GM12891 (cell line): ENCODE results near the gene IL4.

Experiments
- DNase-seq: peaks from one replicate; pipeline ENCODE4 v3.0.0; 2011; ENCODE audit warnings: low spot score; ENCODE audit not compliant: insufficient read length
- FAIRE-seq: peaks from 2 replicates; lab custom pipeline; 2011; peaks lifted over from hg19 to GRCh38; lab: Jason Lieb, UNC
- PAX5 ChIP-seq: IDR thresholded peaks from 2 replicates; pipeline ENCODE4 v1.6.1; 2011; ENCODE audit warnings: low read length, moderate library complexity, mild to moderate bottlenecking; ENCODE audit not compliant: insufficient read depth, severe bottlenecking
- POLR2A ChIP-seq: IDR thresholded peaks from 2 replicates; pipeline ENCODE4 v1.6.1; 2011; ENCODE audit warnings: low read depth, low read length, control low read depth
- POLR2AphosphoS5 ChIP-seq: IDR thresholded peaks from 2 replicates; pipeline ENCODE4 v1.6.1; 2011; ENCODE audit warnings: low read depth, low read length, control low read depth
- POU2F2 ChIP-seq: IDR thresholded peaks from 2 replicates; pipeline ENCODE4 v1.6.1; 2011; ENCODE audit warnings: low read depth, mild to moderate bottlenecking, control low read depth, low read length, moderate library complexity
- SPI1 ChIP-seq: IDR thresholded peaks from 2 replicates; pipeline ENCODE4 v1.6.1; 2011; ENCODE audit warnings: low read depth, low read length, control low read depth
- TAF1 ChIP-seq: IDR thresholded peaks from 2 replicates; pipeline ENCODE4 v1.6.1; 2011; ENCODE audit warnings: low read depth, low read length, control low read depth

IL4 gene

DNA sequence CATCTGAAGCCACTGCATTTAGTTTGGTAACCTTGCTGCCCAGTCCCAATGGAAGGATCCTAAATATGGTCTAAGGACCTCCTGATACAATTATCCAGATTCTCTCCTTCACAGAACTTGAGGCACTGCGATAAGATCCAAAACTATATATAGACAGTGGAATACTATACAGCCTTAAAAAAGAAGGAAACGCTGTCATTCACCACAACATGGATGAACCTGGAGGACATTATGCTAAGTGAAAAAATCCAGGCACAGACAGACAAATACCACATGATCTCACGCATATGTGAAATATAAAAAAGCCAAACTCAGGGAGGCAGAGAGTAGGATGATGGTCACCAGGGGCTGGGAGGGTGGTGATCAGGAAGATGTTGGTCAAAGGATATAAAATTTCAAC, 2.8 kb upstream of the IL4 start:
- FAIRE-seq, result no peak
- no peak for TF ChIP-seq POLR2A
- TF ChIP-seq SPI1, result no peak
- no peak for TF ChIP-seq POLR2AphosphoS5
- TF ChIP-seq POU2F2, result no peak
- DNase-seq, result no peak

DNA sequence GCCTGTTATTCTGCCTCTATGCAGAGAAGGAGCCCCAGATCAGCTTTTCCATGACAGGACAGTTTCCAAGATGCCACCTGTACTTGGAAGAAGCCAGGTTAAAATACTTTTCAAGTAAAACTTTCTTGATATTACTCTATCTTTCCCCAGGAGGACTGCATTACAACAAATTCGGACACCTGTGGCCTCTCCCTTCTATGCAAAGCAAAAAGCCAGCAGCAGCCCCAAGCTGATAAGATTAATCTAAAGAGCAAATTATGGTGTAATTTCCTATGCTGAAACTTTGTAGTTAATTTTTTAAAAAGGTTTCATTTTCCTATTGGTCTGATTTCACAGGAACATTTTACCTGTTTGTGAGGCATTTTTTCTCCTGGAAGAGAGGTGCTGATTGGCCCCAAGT, 301 bp upstream of the IL4 start:
- FAIRE-seq (no peak), DNase-seq (no peak)
- TF ChIP-seq POLR2AphosphoS5, result no peak

DNA sequence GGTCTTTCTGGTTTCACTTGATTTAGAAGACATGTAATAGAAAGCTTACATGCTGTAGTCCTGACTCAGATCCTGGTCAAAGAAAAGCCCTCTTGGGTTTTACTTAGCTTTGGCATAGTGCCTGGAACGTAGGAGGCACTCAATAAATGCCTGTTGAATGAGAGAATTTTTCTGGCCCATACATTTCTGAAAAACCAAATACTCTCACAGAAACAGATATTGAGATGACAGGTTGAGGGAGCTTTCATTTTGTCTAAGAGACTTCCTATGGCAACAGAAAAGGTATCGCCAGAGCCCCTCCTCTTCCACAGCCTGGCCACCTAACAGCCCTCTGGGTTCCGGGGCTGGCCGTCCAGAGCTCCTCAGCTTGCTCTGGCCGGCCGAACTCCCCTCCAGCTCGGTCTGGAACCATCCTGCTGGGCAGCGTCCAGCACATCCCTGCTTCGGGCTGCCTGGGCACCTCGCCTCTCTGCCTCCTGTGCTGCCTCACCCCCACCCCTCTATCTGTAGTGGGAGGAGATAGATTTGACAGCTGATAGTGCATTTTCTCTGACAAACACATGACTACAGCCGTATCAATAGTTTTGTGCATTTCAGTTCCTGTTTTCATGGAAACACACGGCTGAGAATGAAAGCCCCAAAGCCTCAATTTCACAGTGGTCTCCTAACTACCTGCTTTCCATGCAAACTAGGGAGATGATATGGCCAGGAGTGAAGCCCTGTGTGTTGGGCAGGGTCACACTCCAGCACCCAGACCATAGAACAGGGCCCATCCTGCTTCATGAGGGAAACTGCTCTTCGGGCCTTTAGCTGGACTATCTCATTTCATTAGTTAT, 1.1 kb downstream of the IL4 start:
- DNase-seq, result peak; percentile 66
- FAIRE-seq, result peak; percentile 93
- TF ChIP-seq POLR2A (no peak), TAF1 (no peak), PAX5 (no peak), POU2F2 (peak; percentile 60; the same call in 1 of the 2 replicates), SPI1 (peak; percentile 99), POLR2AphosphoS5 (0 out of 2 replicates have a peak, but pooled peaks have one; percentile 25)

DNA sequence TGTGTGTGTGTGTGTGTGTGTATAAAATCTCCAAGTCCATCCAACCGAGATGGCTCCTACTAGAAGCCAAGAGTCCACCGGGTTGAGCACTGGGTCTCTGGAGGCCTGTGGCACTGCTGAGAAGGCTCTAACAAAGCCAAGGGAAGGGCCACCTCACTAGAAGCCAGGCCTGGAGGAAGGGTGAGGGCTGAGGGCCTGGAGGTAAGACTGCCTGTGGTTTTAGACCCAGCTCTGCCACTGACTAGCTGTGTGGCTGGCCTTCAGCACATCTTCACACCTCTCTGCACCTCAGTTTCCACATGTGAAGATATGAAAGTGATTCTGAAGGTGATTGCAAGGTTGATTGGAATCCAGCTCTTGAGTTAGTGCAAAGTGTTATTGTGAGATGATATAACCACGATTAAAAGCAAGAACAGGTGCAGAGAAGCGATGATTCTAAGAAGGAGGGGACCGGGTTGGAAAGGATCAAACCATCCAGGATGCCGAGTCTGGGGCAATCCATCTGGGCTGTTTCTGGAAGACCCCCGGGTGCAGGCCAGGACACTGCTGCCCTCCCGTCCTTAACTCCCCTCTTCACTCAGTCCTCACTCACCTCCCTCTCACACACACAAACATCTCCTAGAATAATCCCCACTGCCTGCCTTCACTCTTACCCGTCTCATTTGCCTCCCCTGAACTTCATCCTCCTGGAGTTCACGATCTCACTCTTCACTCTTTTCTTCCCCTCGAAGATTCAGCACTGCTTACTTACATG, 2.3 kb downstream of the IL4 start:
- DNase-seq, result no peak
- no peak for FAIRE-seq
- TF ChIP-seq POU2F2 (no peak), POLR2AphosphoS5 (no peak), SPI1 (no peak), TAF1 (no peak), PAX5 (no peak), POLR2A (no peak)

DNA sequence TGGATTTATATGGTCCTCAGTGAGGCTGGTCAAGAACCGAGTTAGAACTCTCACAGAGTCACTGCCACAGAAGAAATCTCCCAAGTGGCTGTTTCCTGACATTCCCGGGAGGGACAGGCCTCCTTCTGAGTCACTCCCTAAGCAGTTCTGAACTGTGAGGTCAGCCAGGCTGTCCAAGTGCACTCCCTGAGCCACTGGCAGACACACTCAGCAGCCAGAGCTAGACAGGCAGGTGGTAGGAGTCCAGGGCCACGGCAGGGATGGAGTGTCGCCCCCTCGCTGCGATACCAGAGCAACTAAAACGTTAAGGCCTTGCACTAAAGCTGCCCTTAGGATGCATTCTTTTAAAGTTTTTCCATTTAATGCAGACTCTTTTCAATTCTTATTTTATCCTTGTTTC, 3.4 kb downstream of the IL4 start:
- TF ChIP-seq SPI1 (no peak), PAX5 (no peak), TAF1 (no peak), POU2F2 (no peak), POLR2A (no peak), POLR2AphosphoS5 (no peak)
- FAIRE-seq, result no peak
- DNase-seq, result no peak

DNA sequence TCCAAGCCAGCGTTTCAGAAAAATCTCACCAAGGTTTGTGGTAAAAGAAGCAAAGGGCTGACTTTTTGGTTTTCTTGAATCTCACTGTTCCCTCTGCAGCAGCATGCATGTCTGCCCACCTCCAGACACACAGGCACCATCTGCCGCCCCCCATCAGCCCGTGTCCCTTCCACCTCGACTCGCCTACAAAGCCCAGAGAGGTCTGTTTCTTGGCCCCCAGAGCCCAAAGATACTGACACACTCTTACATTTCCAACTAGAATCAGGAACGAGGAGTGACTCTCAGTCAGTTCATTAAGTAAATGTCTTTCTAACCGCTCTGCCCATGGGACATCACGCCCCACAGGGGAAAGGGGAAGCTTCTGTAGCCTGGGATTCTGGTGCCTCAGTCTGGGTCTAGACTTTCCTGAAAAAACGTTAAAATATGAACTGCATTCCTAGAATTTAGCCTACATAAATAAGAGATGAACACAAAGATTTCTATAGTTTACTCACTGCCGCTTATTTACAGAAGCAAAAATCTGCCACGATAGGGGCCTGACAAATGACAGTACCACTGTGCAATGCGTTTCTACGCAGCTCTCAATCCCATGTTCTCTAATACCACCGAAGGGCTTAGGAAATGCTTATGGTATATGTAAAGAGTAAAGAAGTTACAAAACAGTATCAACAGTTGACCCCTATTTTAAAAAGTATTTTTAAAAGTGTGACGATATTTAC, 4.1 kb downstream of the IL4 start:
- no peak for FAIRE-seq
- TF ChIP-seq PAX5 (no peak), POLR2AphosphoS5 (no peak), POLR2A (no peak), TAF1 (no peak), POU2F2 (no peak), SPI1 (no peak)
- DNase-seq, result no peak

DNA sequence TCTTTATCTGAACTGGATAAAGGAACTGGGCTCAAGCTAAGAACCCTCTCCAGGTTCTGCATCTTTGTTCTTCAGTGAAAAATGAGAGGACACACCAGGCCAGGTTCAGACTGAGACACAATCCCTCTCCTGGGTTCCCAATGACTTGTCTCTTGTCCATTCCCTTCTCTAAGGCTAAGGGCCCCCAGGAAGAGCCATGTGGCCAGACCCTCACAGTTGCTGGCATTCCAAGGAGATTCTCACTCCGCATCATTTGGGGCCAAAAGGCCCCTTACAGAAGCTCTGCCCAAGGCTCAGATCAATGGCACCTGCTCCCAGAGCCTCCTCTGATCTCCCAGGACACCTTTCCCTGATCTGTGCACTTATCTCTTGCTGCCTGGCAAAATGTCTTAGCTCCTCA, 4.9 kb downstream of the IL4 start:
- DNase-seq (no peak), FAIRE-seq (no peak)
- TF ChIP-seq TAF1 (no peak), PAX5 (no peak), POU2F2 (no peak), POLR2A (no peak), SPI1 (no peak), POLR2AphosphoS5 (no peak)

DNA sequence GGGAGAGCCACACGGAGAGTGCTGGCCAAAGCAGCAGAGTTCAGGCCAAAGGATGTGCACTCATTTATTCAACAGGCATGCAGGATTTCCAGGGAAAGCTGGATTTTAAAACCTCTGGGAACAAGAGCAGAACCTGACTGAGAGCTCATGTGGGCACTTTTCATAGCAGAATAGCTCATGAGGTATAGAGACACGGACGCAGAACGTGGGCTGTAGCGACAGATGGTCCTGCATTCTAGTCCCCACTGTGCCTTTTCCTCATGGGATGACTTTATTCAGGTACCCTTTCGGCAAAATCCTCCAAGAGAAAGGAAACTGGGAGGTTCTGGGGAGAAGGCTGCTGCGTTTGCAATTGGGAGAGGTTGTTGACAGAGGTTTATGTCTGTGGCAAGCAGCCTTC, 5.4 kb downstream of the IL4 start:
- no peak for FAIRE-seq
- DNase-seq, result no peak
- TF ChIP-seq POLR2A (no peak), TAF1 (no peak), POU2F2 (no peak), POLR2AphosphoS5 (no peak), SPI1 (no peak)

DNA sequence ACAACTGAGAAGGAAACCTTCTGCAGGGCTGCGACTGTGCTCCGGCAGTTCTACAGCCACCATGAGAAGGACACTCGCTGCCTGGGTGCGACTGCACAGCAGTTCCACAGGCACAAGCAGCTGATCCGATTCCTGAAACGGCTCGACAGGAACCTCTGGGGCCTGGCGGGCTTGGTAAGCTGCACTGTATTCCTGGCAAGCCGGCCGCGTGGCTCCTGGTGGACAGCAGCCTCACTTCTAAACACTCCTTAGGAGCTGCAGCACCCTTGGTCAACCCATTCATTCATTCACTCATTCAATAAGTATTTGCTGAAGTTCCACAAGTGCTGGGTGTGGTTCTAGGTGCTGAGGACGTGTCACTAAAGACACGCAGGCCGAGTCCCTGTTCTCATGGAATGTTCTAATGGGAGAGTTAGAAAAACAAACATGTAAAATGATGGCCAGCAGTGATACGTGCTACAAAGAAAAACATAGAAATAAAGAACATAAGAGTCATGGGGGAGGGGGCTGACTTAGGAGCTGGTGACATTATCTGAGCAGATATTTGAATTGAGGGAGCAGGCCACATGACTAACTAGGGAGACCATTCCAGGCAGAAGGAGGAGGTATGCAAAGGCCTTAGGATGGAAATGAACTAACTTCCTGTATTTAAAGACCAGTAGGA, 6.1 kb downstream of the IL4 start:
- TF ChIP-seq PAX5 (no peak), POLR2A (no peak), POLR2AphosphoS5 (no peak), TAF1 (no peak), POU2F2 (no peak), SPI1 (no peak)
- FAIRE-seq (no peak), DNase-seq (no peak)
